ENCODE measurements around the gene ABHD17A. TPM values are rescaled to one million over a fixed set of nuclear protein-coding genes. Genes with fewer than 3 reads are reported as not detected.
A peak's percentile ranks its signal among the peaks of the same experiment; 100 is the strongest.

The ABHD17A gene
- total RNA-seq, 1 donor from 2014 or later = 78.9 TPM

DNA sequence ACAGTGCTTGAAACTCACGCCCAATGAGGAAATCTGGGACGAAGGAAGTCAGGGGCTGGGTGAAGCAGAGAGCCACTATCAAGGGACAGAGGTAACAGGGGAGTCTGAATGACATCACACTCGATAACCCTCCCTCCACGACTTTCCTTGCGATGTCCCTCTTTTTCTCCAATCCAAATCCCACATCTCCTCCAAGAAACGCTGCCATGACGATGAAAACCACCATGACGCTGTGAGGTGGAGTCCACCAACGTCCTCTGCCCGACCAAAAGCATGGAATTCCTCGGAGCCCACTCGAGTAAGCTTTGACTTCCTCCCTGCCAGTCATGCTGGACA is 38.0 kb downstream of the ABHD17A start:
- DNase-seq (ENCODE audit: low spot score) (no peak), ATAC-seq (no peak)
- intact Hi-C loops (cut with DNase I) = no loop called here

DNA sequence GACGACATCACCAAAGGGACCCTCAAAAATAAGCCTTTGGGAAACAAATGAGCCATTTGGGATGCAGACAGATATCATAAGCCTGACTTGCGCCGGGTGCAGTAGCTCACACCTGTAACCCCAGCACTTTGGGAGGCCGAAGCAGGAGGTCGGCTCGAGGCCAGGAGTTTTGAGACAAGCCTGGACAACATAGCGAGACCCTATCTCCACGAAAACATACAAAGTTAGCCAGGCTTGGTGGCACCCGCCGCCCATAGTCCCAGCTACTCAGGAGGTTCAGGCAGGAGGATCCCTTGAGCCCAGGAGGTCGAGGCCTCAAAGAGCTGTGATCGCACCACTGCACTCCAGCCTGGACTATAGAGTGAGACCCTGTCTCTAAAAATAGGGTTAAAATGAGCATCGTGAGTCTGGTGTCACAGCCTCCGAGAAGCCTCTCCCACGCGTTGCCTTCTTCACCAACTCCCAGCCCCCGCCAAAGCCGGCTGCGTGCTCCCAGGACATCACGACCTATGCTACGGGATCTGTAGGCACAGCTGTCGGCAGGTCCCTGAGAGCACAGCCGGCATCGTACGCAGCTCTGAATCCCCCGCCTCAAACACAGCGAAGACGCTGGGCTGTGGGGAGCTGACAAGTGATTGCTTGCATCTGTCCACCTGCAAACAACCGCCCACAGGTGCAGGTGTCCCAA is 38.6 kb downstream of the ABHD17A start:
- ATAC-seq (no peak), DNase-seq (ENCODE audit: low spot score) (no peak)
- intact Hi-C loops (cut with DNase I) = no loop called here

DNA sequence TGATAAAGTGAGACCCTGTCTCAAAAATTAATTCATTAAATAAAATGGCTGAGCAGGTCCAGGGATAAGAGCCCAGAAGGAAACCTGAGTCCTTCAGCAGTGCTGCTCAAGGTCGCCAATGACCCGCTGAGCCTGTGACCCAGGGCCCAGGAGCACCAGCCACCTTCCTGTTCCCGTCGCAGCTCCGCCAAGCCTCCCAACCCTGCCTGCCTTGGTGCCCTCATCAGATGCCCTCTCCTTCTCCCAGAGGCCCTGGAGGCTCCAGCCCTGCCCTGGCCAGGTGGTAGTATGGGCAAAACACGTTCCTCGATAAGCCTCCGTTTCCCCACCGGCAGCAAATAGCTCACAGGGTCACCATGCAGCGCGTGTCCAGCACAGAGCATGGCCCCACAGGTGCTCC is 39.7 kb downstream of the ABHD17A start:
- intact Hi-C loops (cut with DNase I) = no loop called here
- ATAC-seq (no peak), DNase-seq (ENCODE audit: low spot score) (no peak)

DNA sequence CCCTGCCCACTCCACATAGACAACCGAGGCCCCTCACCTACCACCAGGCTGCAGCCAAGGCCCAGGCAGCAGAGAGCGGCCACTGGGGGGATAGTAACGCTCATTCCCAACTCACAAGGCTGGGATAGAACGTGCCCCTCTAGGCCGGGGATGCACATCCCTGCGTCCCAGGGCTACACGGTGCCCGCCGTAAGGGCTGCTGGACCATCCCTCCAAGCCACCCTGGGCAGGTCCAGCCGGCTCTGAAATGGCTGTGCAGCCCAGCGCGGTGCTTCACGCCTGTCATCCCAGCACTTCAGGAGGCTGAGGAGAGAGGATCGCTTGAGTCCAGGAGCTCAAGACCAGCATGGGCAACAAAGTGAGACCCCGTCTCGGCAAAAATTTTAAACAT is 40.2 kb downstream of the ABHD17A start:
- intact Hi-C loops (cut with DNase I) = no loop called here
- DNase-seq (ENCODE audit: low spot score) (no peak), ATAC-seq (no peak)

DNA sequence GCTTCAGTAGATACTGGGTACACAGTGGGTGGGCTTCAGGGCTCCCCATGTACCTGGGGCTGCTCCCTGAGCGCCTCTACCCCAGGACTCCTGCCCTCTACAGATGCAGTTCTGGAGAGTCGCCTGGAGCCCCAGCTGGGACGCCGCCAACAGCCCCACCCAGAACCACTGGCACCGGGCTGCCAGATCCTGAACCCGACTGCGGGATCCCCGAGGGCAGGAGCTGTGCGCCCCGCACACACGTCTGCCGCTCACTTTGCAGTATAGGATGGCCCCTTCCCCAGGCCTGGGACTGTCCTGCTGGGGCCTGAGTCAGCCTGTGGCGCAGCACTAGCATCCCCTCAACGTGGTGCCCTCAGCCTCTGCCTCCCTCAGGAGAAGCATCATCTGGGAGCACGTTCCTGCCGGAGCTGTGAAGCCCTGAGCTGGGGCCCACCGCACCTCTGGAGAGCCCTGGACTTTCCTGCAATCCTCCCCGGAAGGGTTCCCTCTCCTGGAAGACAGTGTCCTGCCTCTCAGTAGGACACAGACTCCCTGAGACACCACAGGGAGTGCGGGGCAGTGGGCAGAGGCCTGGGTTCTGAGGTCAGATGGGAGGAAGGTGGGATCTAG is 40.7 kb downstream of the ABHD17A start:
- DNase-seq (ENCODE audit: low spot score) (no peak), ATAC-seq (no peak)
- intact Hi-C loops (cut with DNase I) = no loop called here

DNA sequence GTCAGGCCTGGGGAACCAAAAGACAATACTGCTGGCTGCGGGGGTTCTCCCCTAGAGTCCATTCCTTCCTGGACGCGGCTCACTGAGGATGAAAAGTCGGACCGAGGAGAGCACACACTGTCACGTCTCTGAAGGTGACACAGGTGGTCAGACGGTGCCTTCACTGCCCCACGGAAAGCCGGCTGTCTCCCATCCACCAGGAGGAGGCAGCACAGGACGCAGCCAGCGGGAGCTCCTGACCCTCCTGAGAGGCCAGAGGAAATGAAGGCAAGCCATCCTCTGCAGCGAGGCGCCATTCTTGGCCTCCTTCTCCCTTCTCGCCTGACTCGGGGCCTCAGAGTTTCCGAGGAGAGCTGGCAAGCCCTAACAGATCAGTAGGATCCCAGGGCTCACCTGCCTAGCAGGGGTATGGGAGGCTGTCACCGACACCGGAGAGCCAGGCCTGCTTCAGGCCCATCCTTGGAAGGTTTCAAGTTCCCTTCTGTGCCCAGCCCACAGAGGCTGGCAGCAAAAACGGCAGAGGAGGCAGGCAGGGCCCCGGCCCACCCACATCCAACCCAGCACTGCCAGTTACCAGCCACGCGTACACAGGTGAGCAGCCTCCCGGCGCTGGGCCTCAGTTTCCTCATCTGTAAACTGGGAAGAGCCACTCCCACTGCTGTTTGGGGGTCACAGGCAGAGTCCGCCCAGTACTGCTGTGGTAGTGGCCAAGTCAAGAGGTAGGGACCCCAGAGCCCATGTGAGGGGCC is 41.5 kb downstream of the ABHD17A start:
- intact Hi-C loops (cut with DNase I) = no loop called here
- no peak for ATAC-seq

DNA sequence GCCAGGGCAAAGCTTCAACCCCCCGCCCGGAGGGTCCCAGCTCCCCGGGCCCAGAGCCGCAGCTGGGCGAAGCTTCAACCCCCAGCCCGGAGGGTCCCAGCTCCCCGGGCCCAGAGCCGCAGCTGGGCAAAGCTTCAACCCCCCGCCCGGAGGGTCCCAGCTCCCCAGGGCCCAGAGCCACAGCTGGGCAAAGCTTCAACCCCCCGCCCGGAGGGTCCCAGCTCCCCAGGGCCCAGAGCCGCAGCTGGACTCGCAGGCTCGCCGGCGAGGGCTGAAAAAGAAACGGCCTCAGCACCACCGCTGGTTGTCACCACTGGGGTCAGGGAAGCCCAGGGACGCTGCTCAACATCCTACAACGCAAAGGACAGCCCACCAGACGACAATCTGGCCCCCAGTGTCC is 42.2 kb downstream of the ABHD17A start:
- intact Hi-C loops (cut with DNase I) = no loop called here
- DNase-seq (ENCODE audit: low spot score) (no peak), ATAC-seq (no peak)

More for the DNA sequence above, 41.5 kb downstream of the ABHD17A start:
- no peak for DNase-seq (ENCODE audit: low spot score)

DNA sequence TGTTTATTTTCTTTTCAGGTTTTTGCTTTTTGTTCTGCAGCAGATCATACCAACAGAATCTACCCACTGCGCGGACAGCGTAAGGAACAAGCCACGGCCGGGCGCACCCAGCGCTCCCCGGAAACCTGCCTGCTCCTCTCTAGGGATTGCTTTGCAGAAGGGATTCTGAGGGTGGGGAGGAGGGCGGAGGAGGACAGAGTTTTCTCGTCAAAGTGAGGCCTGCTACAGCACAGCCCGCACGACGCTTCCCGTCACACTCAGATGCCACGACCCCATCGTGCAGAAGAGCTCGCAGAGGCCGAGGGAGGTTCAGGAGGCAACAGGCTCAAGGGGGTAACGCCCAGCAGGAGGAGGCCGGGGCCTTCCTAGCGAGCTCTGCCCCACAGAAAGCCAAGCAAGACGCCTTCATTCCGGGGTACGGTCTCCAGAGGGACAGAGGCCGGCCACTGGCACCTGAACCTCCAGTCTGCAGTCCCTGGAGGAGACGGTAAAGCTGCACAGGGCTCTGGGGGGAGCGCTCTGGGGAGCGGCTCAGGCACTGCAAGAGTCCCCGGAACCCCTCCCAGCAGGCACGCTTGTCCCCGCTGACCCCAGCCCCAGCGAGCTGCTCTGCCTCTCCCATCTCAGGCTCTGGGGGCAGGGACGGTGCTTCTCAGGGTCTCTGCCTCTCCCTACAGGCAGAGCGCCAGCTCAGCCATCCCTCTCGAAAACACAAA is 43.9 kb downstream of the ABHD17A start:
- DNase-seq (ENCODE audit: low spot score) (no peak), ATAC-seq (peak; percentile 18)
- intact Hi-C loops (cut with DNase I) = no loop called here

DNA sequence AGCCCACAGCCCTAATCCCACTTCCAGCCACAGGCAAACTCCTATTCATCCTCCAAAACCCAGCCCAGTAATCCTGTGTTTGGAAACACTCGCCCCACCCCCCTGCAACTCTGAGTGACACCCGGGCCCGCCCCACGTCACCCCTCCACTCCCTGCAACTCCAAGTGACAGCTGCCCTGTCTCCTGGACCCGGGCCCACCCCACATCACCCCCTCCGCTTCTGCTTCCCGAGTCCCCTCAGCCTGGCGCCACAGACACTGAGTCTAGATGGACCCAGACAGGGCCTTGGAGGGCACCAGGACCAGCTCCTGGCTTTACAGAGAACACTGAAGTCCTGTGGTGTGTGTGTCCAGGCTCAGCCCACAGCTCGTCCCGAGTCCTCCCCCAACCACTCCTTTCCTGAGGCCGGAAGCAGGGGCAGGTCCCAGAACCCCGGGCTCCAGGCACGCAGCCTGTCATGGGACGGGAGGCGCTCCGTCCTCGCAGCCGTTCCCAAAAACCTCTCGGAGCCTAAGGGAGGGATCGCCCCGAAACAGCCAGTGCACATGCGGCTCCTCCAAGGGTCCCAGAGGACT is 44.7 kb downstream of the ABHD17A start:
- peak; percentile 74 for ATAC-seq
- DNase-seq (ENCODE audit: low spot score) = no peak
- intact Hi-C loops (cut with DNase I) = no loop called here

DNA sequence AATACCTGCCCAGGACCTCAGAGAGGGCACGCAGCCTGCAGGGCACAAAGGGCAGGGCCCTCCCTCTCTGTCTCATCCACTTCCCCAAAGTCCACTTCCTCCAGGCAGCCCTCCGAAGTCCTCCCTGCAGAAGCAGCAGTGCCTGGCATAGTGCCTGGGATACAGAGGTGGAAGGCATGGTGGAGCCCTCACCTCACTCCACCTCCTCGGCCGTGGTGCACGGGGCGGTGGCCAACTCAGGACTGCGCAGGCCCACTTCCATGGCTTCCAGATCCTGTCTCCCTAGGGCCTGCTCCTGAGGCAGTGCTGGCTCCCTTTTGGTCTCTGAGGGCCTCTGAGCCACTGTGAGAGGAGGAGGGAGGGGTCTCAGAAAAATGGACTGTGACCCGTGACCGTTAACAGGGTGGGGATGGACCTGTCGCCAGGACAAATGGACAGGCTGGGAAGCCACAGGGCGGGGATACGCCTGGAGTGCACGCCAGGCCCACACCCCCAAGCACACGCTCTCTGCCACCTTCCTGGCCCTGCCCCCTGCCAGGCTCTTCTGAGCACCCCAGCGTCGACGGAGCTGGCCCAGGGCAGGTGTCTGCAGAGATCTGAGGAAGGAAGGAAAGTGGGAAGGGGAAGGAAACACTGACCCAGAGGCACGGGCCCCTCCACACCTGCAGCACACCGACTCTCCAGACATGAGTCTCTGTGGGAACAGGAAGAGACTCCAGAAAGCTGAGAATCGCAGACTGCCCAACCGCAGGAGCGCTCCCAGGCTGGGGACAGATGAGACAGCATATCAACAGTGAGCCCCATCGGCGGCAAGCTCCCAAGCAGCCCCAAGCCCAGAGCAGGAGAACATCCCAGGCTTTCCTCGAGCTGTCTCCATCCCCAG is 45.4 kb downstream of the ABHD17A start:
- DNase-seq (ENCODE audit: low spot score) = no peak
- ATAC-seq = no peak
- intact Hi-C loops (cut with DNase I) = no loop called here

DNA sequence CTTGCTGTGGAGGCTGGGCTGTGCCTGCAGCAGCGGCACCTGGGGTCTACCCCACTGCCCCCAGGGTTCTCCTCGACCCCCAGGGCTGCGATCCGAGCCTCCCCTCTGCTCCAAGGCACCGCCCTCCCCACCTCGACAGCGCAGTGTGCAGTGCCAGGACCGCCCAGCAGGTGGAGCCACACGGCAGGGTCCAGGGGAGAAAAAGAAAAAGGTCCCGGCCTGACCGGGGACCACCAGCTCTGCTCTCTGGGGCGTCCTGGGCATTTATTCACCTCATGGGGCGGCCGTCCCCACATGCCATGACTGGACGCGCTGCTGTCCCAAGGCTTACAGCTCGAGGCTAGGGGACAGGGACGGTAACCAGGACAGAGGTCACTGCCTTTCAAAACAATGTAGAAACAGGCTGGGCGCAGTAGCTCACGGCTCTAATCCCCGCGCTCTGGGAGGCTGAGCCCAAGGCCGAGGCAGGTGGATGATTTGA is 47.6 kb downstream of the ABHD17A start:
- no peak for DNase-seq (ENCODE audit: low spot score)
- peak; percentile 19 for ATAC-seq
- intact Hi-C loops (cut with DNase I) = no loop called here

DNA sequence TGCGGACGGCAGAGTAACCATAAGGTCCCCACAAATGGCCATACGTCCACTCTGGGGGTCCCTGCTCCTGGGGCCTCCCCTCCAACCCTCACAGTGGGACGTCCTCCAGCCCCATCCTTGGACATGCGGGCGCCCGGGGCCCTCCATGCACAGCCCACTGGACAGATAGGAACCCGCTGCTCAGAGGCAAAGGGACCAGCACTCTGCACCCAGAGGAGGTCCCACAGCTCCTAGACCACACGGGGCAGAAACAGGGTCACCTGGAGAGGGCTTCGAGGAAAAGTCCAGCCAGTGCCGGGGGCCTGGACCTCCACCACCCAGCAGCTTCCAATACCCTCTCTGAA is 48.1 kb downstream of the ABHD17A start:
- DNase-seq (ENCODE audit: low spot score) = no peak
- ATAC-seq = no peak
- intact Hi-C loops (cut with DNase I) = no loop called here

DNA sequence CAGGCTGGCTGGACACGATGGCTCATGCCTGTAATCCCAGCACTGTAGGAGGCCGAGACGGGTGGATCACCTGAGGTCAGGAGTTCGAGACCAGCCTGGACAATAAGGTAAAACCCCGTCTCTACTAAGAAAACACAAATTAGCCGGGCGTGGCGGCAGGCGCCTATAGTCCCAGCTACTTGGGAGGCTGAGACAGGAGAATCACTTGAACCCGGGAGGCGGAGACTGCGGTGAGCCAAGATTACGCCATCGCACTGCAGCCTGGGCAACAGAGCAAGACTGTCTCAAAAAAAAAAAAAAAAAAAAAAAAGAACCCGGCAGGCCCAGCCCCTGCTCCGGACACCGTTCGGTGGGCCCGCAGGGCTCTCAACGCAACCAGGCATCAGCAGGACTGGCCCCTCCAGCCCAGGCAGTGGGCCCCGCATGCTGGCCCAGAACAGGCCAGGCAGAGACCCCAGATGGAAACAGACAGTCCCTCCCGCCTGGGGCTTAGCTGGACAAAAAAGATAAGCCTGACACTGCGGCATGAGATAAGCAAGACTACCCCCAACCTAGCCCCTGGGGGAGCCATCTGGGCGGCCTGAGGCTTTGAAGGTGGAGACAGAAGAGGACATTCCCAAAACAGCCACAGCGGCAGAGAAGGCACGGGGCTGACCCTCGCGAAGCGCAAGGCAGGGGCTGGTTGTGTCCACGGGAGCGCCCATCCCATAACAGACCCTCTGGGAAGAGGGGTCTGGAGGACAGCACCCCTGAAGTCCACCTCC is 48.7 kb downstream of the ABHD17A start:
- intact Hi-C loops (cut with DNase I) = no loop called here
- ATAC-seq (no peak), DNase-seq (ENCODE audit: low spot score) (no peak)

DNA sequence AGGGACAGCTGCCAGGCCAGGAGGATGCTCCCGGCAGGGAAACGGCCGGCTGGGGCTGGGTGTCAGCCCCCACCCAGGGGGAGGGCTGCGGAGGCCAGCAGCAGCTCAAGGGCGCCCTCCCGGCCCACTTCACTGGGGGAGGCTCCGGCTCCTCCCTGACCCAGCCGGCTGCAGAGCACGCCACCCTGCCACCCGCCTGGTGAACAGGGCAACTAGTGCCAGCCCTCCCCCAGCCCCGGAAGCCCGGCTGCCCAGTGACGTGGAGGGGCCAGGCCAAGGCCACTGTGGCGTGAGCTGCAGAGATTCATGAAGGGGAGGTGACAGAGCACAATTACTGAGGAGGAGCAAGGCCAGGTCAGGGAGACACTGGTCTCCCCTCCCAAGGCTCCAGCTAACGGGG is 51.8 kb downstream of the ABHD17A start:
- ATAC-seq = no peak
- DNase-seq (ENCODE audit: low spot score) = no peak
- intact Hi-C loops (cut with DNase I) = no loop called here

DNA sequence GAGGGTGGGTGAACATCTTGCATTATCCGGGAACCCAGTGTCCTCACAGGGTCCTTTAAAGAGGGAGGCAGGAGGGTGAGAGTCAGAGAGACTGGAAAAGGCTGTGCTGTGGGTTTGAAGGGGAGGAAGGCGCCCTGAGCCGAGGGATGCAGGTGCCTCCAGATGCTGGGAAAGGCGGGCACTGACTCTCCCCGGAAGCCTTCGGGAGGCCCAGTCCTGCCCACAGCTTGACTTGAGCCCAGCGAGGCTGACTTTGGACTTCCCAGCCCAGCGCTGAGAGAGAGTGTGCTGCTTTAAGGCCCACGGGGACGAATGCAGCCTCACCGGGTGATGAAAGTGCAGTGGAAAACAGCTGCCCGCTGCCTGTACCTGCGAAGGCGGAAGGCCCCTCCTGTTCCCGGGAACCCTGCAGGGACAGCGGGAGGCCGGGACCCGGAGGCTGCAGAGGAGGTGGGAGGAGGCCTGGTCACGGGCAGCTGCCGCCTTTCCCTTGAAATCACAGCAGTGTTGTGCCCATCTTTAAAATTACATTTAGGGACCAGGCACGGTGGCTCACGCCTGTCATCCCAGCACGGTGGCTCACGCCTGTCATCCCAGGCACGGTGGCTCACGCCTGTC is 53.1 kb downstream of the ABHD17A start:
- DNase-seq (ENCODE audit: low spot score) (no peak), ATAC-seq (no peak)
- intact Hi-C loops (cut with DNase I) = no loop called here

DNA sequence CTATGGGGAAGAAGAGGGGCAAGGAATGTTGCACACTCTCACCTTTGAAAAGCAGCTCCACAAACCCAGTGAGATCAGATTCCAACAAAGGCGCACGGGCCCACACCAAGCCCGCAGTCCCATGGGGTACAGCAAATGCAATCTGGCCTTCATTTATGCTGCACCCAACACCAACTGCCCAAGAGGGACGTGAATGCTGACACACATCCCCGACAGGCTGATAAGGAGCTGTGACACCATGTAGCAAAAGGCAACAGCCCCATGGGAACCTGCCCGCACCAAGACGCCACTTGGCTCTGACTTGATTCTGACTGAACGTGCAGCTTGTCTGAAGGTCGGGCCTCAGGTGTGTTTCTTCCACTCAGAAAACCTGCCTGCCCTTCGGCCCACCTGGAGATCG is 54.3 kb downstream of the ABHD17A start:
- ATAC-seq (no peak), DNase-seq (ENCODE audit: low spot score) (no peak)
- intact Hi-C loops (cut with DNase I) = no loop called here

DNA sequence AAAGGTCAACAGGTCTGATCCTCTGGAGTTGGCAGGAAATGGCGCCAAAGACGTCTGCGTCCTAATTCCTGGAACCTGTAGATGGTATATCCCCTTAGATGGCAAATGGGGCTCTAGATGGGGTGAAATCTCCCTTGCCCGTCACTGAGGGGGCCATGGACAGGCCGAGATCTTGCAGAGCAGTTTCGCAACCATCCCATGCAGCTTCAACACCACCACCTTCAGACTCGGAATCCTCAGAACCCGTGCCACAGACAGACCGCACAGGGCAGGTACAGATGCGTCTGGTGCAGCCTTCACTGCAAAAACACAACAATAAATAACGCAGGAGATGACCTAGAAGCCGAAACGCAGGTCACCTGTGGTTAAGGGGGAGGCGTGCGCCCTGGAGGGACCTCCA is 54.7 kb downstream of the ABHD17A start:
- intact Hi-C loops (cut with DNase I) = no loop called here
- DNase-seq (ENCODE audit: low spot score) (no peak), ATAC-seq (no peak)

DNA sequence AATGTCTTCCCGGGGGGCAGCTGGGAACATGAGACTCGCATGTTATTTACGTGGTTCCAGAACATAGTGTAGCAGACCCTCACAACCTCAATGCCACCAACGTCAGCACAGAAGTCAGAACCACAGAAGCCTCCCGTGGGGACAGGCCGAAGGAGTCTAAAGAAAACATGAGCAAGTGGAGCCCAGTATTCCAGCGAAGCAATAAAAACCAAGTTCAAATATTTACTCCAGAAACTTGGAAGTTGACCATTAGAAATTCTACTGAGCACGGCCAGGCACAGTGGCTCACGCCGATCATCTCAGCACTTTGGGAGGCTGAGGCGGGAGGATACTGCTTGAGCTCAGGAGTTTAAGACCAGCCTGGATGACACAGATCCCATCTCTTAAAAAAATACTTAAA is 55.3 kb downstream of the ABHD17A start:
- DNase-seq (ENCODE audit: low spot score) (no peak), ATAC-seq (no peak)
- intact Hi-C loops (cut with DNase I) = no loop called here
